ENCODE measurements around the gene PIWIL4. TPM values are rescaled to one million over a fixed set of nuclear protein-coding genes. Genes with fewer than 3 reads are reported as not detected.

PIWIL4 gene
- total RNA-seq, 1 donor from 2014 or later: 0.59 TPM

DNA sequence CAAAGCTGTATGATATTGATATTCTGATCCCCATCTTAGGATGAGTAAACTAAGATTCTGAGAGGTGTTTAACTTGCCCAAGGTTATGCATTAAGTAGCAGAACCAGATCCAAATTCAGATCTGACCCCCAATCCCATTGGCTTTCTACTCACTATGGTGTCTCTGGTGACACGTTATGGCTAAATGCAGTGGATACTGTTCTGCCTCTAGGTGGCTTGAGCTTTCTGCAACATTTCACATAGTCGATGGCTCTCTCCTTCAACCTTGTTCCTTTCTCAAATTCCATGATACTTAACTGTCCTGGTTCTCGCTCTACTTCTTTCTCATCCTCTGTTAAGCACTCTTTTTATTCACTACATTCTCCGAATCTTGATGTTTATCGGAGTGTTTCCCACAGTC, 45.5 kb upstream of the PIWIL4 start:
- Mint-ChIP-seq H3K36me3 (ENCODE audit: low read depth, unreplicated experiment) (no peaks in the 10 kb centered on the region), H3K4me1 (ENCODE audit: low read depth, unreplicated experiment) (peaks cover 10% of the 10 kb centered on the region), H3K9me3 (ENCODE audit: unreplicated experiment) (no peaks in the 10 kb centered on the region), H3K4me3 (ENCODE audit: unreplicated experiment) (no peak overlapping the region), H3K27me3 (ENCODE audit: low read depth, unreplicated experiment) (peaks cover 2% of the 10 kb centered on the region), H3K27ac (ENCODE audit: unreplicated experiment) (no peak overlapping the region)
- no peaks in the 10 kb centered on the region for H3K4me1 ChIP-seq (ENCODE audit: insufficient read depth, low read length)
- DNase-seq (ENCODE audit: low read depth): no peak
- no peaks in the 10 kb centered on the region for H3K79me2 ChIP-seq (ENCODE audit: insufficient read depth, low read length)
- H3K4me2 ChIP-seq (ENCODE audit: low read length): no peak overlapping the region
- no peaks in the 10 kb centered on the region for H4K20me1 ChIP-seq (ENCODE audit: insufficient read depth, low read length)
- peaks cover 6% of the 10 kb centered on the region for H3K27me3 ChIP-seq (ENCODE audit: insufficient read depth, low read length)
- no peak overlapping the region for H3K4me3 ChIP-seq (ENCODE audit: insufficient read depth, low read depth, low read length)
- no peak overlapping the region for H3K27ac ChIP-seq (ENCODE audit: low read depth, low read length)
- H3K36me3 ChIP-seq (ENCODE audit: insufficient read depth, low read length): no peaks in the 10 kb centered on the region
- FAIRE-seq: peak; percentile 34
- H3K9ac ChIP-seq (ENCODE audit: low read length): no peak overlapping the region
- TF ChIP-seq EZH2 (IDR thresholded peaks at IDR 0.05; ENCODE audit: insufficient read depth, low read length) (no peak), CTCF (IDR thresholded peaks at IDR 0.05; ENCODE audit: insufficient read depth, low read depth, low read length) (peak; percentile 49)
- H3K9me3 ChIP-seq (ENCODE audit: insufficient read depth, low read depth, low read length): no peaks in the 10 kb centered on the region
- H2AFZ ChIP-seq (ENCODE audit: low read depth, low read length): no peak overlapping the region

GRCh38 chr11:94524341-94524740, 42.8 kb upstream of the PIWIL4 start:
- Mint-ChIP-seq H3K4me3 (ENCODE audit: unreplicated experiment) (no peak overlapping the region), H3K27ac (ENCODE audit: unreplicated experiment) (no peak overlapping the region), H3K4me1 (ENCODE audit: low read depth, unreplicated experiment) (peaks cover 14% of the 10 kb centered on the region), H3K27me3 (ENCODE audit: low read depth, unreplicated experiment) (peaks cover 2% of the 10 kb centered on the region), H3K9me3 (ENCODE audit: unreplicated experiment) (peaks cover 3% of the 10 kb centered on the region), H3K36me3 (ENCODE audit: low read depth, unreplicated experiment) (no peaks in the 10 kb centered on the region)
- no peaks in the 10 kb centered on the region for H3K79me2 ChIP-seq (ENCODE audit: insufficient read depth, low read length)
- FAIRE-seq (no peak), DNase-seq (ENCODE audit: low read depth) (no peak)
- H3K9me3 ChIP-seq (ENCODE audit: insufficient read depth, low read depth, low read length): no peaks in the 10 kb centered on the region
- H2AFZ ChIP-seq (ENCODE audit: low read depth, low read length): no peak overlapping the region
- no peak overlapping the region for H3K4me3 ChIP-seq (ENCODE audit: insufficient read depth, low read depth, low read length)
- H3K4me2 ChIP-seq (ENCODE audit: low read length): no peak overlapping the region
- no peaks in the 10 kb centered on the region for H4K20me1 ChIP-seq (ENCODE audit: insufficient read depth, low read length)
- TF ChIP-seq EZH2 (IDR thresholded peaks at IDR 0.05; ENCODE audit: insufficient read depth, low read length): no peak
- TF ChIP-seq CTCF (IDR thresholded peaks at IDR 0.05; ENCODE audit: insufficient read depth, low read depth, low read length): no peak
- no peaks in the 10 kb centered on the region for H3K4me1 ChIP-seq (ENCODE audit: insufficient read depth, low read length)
- H3K27me3 ChIP-seq (ENCODE audit: insufficient read depth, low read length): no peaks in the 10 kb centered on the region
- H3K27ac ChIP-seq (ENCODE audit: low read depth, low read length): no peak overlapping the region
- no peaks in the 10 kb centered on the region for H3K36me3 ChIP-seq (ENCODE audit: insufficient read depth, low read length)
- H3K9ac ChIP-seq (ENCODE audit: low read length): no peak overlapping the region

GRCh38 chr11:94525546-94526324, 41.4 kb upstream of the PIWIL4 start:
- H3K79me2 ChIP-seq (ENCODE audit: insufficient read depth, low read length): no peaks in the 10 kb centered on the region
- H2AFZ ChIP-seq (ENCODE audit: low read depth, low read length): peak overlapping the region; percentile 67
- no peak overlapping the region for H3K27ac ChIP-seq (ENCODE audit: low read depth, low read length)
- peaks cover 3% of the 10 kb centered on the region for H3K9me3 Mint-ChIP-seq (ENCODE audit: unreplicated experiment)
- H3K36me3 Mint-ChIP-seq (ENCODE audit: low read depth, unreplicated experiment): no peaks in the 10 kb centered on the region
- no peaks in the 10 kb centered on the region for H3K27me3 ChIP-seq (ENCODE audit: insufficient read depth, low read length)
- H3K4me3 ChIP-seq (ENCODE audit: insufficient read depth, low read depth, low read length): no peak overlapping the region
- TF ChIP-seq EZH2 (IDR thresholded peaks at IDR 0.05; ENCODE audit: insufficient read depth, low read length): no peak
- no peak for TF ChIP-seq CTCF (IDR thresholded peaks at IDR 0.05; ENCODE audit: insufficient read depth, low read depth, low read length)
- peak; percentile 65 for DNase-seq (ENCODE audit: low read depth)
- peaks cover 2% of the 10 kb centered on the region for H3K27me3 Mint-ChIP-seq (ENCODE audit: low read depth, unreplicated experiment)
- peak overlapping the region; percentile 25 for H3K4me2 ChIP-seq (ENCODE audit: low read length)
- no peak for FAIRE-seq
- no peak overlapping the region for H3K4me3 Mint-ChIP-seq (ENCODE audit: unreplicated experiment)
- H3K27ac Mint-ChIP-seq (ENCODE audit: unreplicated experiment): no peak overlapping the region
- H3K4me1 ChIP-seq (ENCODE audit: insufficient read depth, low read length): no peaks in the 10 kb centered on the region
- peaks cover 14% of the 10 kb centered on the region for H3K4me1 Mint-ChIP-seq (ENCODE audit: low read depth, unreplicated experiment)
- no peak overlapping the region for H3K9ac ChIP-seq (ENCODE audit: low read length)
- H3K36me3 ChIP-seq (ENCODE audit: insufficient read depth, low read length): no peaks in the 10 kb centered on the region
- no peaks in the 10 kb centered on the region for H3K9me3 ChIP-seq (ENCODE audit: insufficient read depth, low read depth, low read length)
- no peaks in the 10 kb centered on the region for H4K20me1 ChIP-seq (ENCODE audit: insufficient read depth, low read length)
